Stimulated activated CD8-positive, alpha-beta memory T cell treated with anti-CD3 and anti-CD28 coated beads, Interleukin-15, amount 100 ng/mL, for 4 hours (primary cell): Measurements from ENCODE around the gene ANKRD62.
"Not testable (repeated sequence)": the region's sequence is repeated elsewhere in the genome, so short reads cannot be mapped to it uniquely, and the experiment has no call there.

Experiments used
- DNase-seq, 2 donors: peaks; one replicate each; pipeline ENCODE4 v3.0.0-alpha.2; 2020; ENCODE audit warnings: low read depth in 2 of 2

Gene ANKRD62

GRCh38 chr18:12098374-12098773 lies 4.7 kb downstream of the ANKRD62 start:
- no peak for DNase-seq

- no peak for DNase-seq
Measured at GRCh38 chr18:12099160-12099559, 5.5 kb downstream of the ANKRD62 start.

GRCh38 chr18:12101266-12101665 lies 7.6 kb downstream of the ANKRD62 start:
- no peak for DNase-seq

- no peak for DNase-seq
Measured at GRCh38 chr18:12102136-12102842, 8.6 kb downstream of the ANKRD62 start.

GRCh38 chr18:12106471-12106870 lies 12.8 kb downstream of the ANKRD62 start:
- no peak for DNase-seq

GRCh38 chr18:12109836-12110235 lies 16.2 kb downstream of the ANKRD62 start:
- DNase-seq, result no peak

GRCh38 chr18:12113999-12114646 lies 20.5 kb downstream of the ANKRD62 start:
- no peak for DNase-seq

- DNase-seq, result no peak
Measured at GRCh38 chr18:12119358-12119757, 25.7 kb downstream of the ANKRD62 start.

- DNase-seq, result no peak
Measured at GRCh38 chr18:12121175-12122042, 27.8 kb downstream of the ANKRD62 start.

GRCh38 chr18:12122043-12122389 lies 28.4 kb downstream of the ANKRD62 start:
- not testable (repeated sequence) for DNase-seq

- DNase-seq, result not testable (repeated sequence)
Measured at GRCh38 chr18:12127647-12128046, 34.0 kb downstream of the ANKRD62 start.

GRCh38 chr18:12138831-12139230 lies 45.2 kb downstream of the ANKRD62 start:
- DNase-seq, result not testable (repeated sequence)

- not testable (repeated sequence) for DNase-seq
Measured at GRCh38 chr18:12140866-12141265, 47.2 kb downstream of the ANKRD62 start.

GRCh38 chr18:12141778-12142177 lies 48.1 kb downstream of the ANKRD62 start:
- DNase-seq, result not testable (repeated sequence)

- DNase-seq, result not testable (repeated sequence)
Measured at GRCh38 chr18:12149431-12149830, 55.8 kb downstream of the ANKRD62 start.

- no peak for DNase-seq
Measured at GRCh38 chr18:12154361-12154760, 60.7 kb downstream of the ANKRD62 start.

GRCh38 chr18:12155996-12156395 lies 62.4 kb downstream of the ANKRD62 start:
- DNase-seq, result no peak

GRCh38 chr18:12159446-12159845 lies 65.8 kb downstream of the ANKRD62 start:
- DNase-seq, result no peak

- DNase-seq, result no peak
Measured at GRCh38 chr18:12162786-12163185, 69.1 kb downstream of the ANKRD62 start.

GRCh38 chr18:12165038-12165768 lies 71.6 kb downstream of the ANKRD62 start:
- DNase-seq, result no peak
